A549 (cell line): ENCODE results near the gene EP400. TPM values are rescaled to one million over a fixed set of nuclear protein-coding genes. Genes with fewer than 3 reads are reported as not detected.
"Not testable (repeated sequence)": the region's sequence is repeated elsewhere in the genome, so short reads cannot be mapped to it uniquely, and the experiment has no call there.

Experiments used
- ATAC-seq, 2 experiments: fragments of 200-7000 bp in 1 of 2; fragments of >200 bp in 1 of 2; cut with Nextera tagmentation in 1 of 2; cut with Tn5 transposase in 1 of 2; 3 replicates each; pipeline versions ENCODE4 v1.8.0 to v1.9.1; 2018 to 2020; ENCODE audit warnings: mild to moderate bottlenecking in 1 of 2, moderate library complexity in 1 of 2
- CTCF ChIA-PET: fragments of 300-600 bp; sonication (Branson Sonifier 250); formaldehyde crosslinking; extraction: SDS; loops from one replicate; lab custom pipeline; 2021; ENCODE audit warnings: antibody characterized with exemption, inconsistent platforms; lab: Yijun Ruan, JAX
- POLR2A ChIA-PET: fragments of 350-600 bp; formaldehyde crosslinking; extraction: SDS; loops from one replicate; lab custom pipeline; 2021; ENCODE audit warnings: antibody characterized with exemption, inconsistent platforms; lab: Yijun Ruan, JAX
- DNase-seq, 2 experiments: peaks; one replicate each; pipeline versions ENCODE4 v3.0.0 to v3.0.0-alpha.2; 2011 to 2016; ENCODE audit warnings: low read depth in 1 of 2, low spot score in 1 of 2
- FAIRE-seq: peaks from 2 replicates; lab custom pipeline; 2011; peaks lifted over from hg19 to GRCh38; lab: Jason Lieb, UNC
- H3K27ac ChIP-seq, 2 experiments: fragments of >200 bp; sonication (Bioruptor Twin); formaldehyde crosslinking; 3 replicates each; pipeline ENCODE4 v1.5.1; 2016 to 2017
- H3K4me1 ChIP-seq: fragments of >200 bp; sonication (Bioruptor Twin); formaldehyde crosslinking; 3 replicates; pipeline ENCODE4 v1.6.1; 2016
- H3K4me2 ChIP-seq: fragments of >200 bp; sonication (Bioruptor Twin); formaldehyde crosslinking; 3 replicates; pipeline ENCODE4 v1.6.1; 2016
- H3K4me3 ChIP-seq: fragments of >200 bp; sonication (Bioruptor Twin); formaldehyde crosslinking; 3 replicates; pipeline ENCODE4 v1.5.1; 2016
- H3K9me3 ChIP-seq: fragments of >200 bp; sonication (Bioruptor Twin); formaldehyde crosslinking; 3 replicates; pipeline ENCODE4 v1.6.1; 2016
- EP300 ChIP-seq, 2 experiments: fragments of >200 bp; sonication (Bioruptor Twin); formaldehyde crosslinking; IDR thresholded peaks; 2 replicates in 1 of 2; 3 replicates in 1 of 2; pipeline ENCODE4 v1.6.1; 2016 to 2017
- ESRRA ChIP-seq: fragments of 150-350 bp; IDR thresholded peaks from 2 replicates; pipeline ENCODE4 v1.6.1; 2014; ENCODE audit warnings: mild to moderate bottlenecking, low read length, borderline replicate concordance
- FOSB ChIP-seq: fragments of 250-450 bp; sonication (Bioruptor Pico); IDR thresholded peaks from 2 replicates; pipeline ENCODE4 v1.5.0; 2020; ENCODE audit warnings: mild to moderate bottlenecking, moderate library complexity
- HMGXB4 ChIP-seq: fragments of 250-450 bp; sonication (Bioruptor Pico); IDR thresholded peaks from 2 replicates; pipeline ENCODE4 v1.5.0; 2021; ENCODE audit warnings: mild to moderate bottlenecking, moderate library complexity, borderline replicate concordance
- HOXB5 ChIP-seq: fragments of 250-450 bp; sonication (Bioruptor Pico); IDR thresholded peaks from 2 replicates; pipeline ENCODE4 v1.5.0; 2020; ENCODE audit warnings: mild to moderate bottlenecking, moderate library complexity
- MAFK ChIP-seq: fragments of 450-650 bp; IDR thresholded peaks from 2 replicates; pipeline ENCODE4 v1.6.1; 2014; ENCODE audit not compliant: partially characterized antibody
- MAZ ChIP-seq: fragments of 150-350 bp; IDR thresholded peaks from 2 replicates; pipeline ENCODE4 v1.6.1; 2014; ENCODE audit warnings: antibody characterized with exemption, low read depth, low read length, borderline replicate concordance
- POLR2AphosphoS2 ChIP-seq: conservative IDR thresholded peaks from 2 replicates; pipeline ENCODE4 v1.6.1; 2012; ENCODE audit warnings: low read length, improper control_type of control experiment, inconsistent platforms
- RARB ChIP-seq: fragments of 250-450 bp; sonication (Bioruptor Pico); IDR thresholded peaks from 2 replicates; pipeline ENCODE4 v1.8.0; 2021; ENCODE audit warnings: mild to moderate bottlenecking, moderate library complexity
- RCOR1 ChIP-seq: fragments of 150-350 bp; IDR thresholded peaks from 2 replicates; pipeline ENCODE4 v1.6.1; 2014; ENCODE audit warnings: antibody characterized with exemption, low read length, low read depth
- REST ChIP-seq: fragments of 200-600 bp; sonication (generic); IDR thresholded peaks from 2 replicates; pipeline ENCODE4 v1.6.1; 2016; ENCODE audit warnings: antibody characterized with exemption, mild to moderate bottlenecking, moderate library complexity
- ZC3H11A ChIP-seq: fragments of 450-650 bp; IDR thresholded peaks from 2 replicates; pipeline ENCODE4 v1.6.1; 2014; ENCODE audit warnings: antibody characterized with exemption, mild to moderate bottlenecking
- ZSCAN20 ChIP-seq: fragments of 250-450 bp; sonication (Bioruptor Pico); IDR thresholded peaks from 2 replicates; pipeline ENCODE4 v1.8.0; 2022; ENCODE audit warnings: mild to moderate bottlenecking, moderate library complexity
- whole genome bisulfite sequencing: methylation state at CpG from one replicate; pipeline ENCODE4 v1.1.6; 2017; ENCODE audit errors: missing lambda C conversion rate; 5-methylcytosine and 5-hydroxymethylcytosine counted together
- polyA plus RNA-seq, 4 experiments: library from polyadenylated mRNA; depleted of rRNA in 3 of 4; stranded (reverse); fragments of >200 nt; fragmentation: RNase III in 1 of 4; extraction: RNeasy Plus Mini Kit Qiagen cat#74134 plus additional on column Dnase treatment in 1 of 4; gene quantifications; 2 replicates in 3 of 4; 3 replicates in 1 of 4; pipeline ENCODE4 v1.2.3, GENCODE V29; 2011 to 2017

EP400 gene
- polyA plus RNA-seq, 2 of the 4 experiments (the other 2 are of a cell fraction) = 9.7 to 15.2 TPM

GRCh38 chr12:132044661-132045412, 95.1 kb downstream of the EP400 start:
- no peak for DNase-seq
- TF ChIP-seq EP300 (IDR thresholded peaks at IDR 0.05) (no peak), ZC3H11A (no peak), FOSB (no peak), REST (no peak), HOXB5 (CRISPR knock-in tag) (no peak), ZSCAN20 (no peak), RARB (CRISPR knock-in tag) (no peak), POLR2AphosphoS2 (no peak), HMGXB4 (CRISPR knock-in tag) (no peak)
- Histone ChIP-seq H3K27ac (no peak overlapping the region), H3K4me1 (no peaks in the 10 kb centered on the region), H3K9me3 (no peaks in the 10 kb centered on the region), H3K4me3 (no peak overlapping the region), H3K4me2 (no peak overlapping the region)
- ChIA-PET POLR2A (no interaction called here), CTCF (interaction anchor here (1.1 kb wide), 2 partner anchors 12 to 31 kb away, joined by 3 to 5 read pairs; no protein-coding TSS in a partner anchor)
- 95% methylated on average over 29 of the region's 29 CpGs for WGBS
- FAIRE-seq = no peak
- ATAC-seq = no peak

GRCh38 chr12:132045751-132046150, 96.0 kb downstream of the EP400 start:
- H3K4me3 ChIP-seq = no peak overlapping the region
- CTCF ChIA-PET = no interaction called here
- no peak overlapping the region for H3K27ac ChIP-seq
- DNase-seq (no peak), FAIRE-seq (no peak)
- H3K9me3 ChIP-seq = no peaks in the 10 kb centered on the region
- H3K4me2 ChIP-seq = no peak overlapping the region
- TF ChIP-seq ESRRA = no peak
- TF ChIP-seq, all 56 proteins: peak for 0
- no peaks in the 10 kb centered on the region for H3K4me1 ChIP-seq
- 95% methylated on average over 15 of the region's 16 CpGs for WGBS
- POLR2A ChIA-PET = no interaction called here
- no peak for ATAC-seq

- WGBS = 89% methylated on average over 11 of the region's 11 CpGs
- no peaks in the 10 kb centered on the region for H3K9me3 ChIP-seq
- no peak for TF ChIP-seq MAFK
- TF ChIP-seq MAZ = no peak
- TF ChIP-seq RCOR1 = no peak
- ChIA-PET POLR2A (no interaction called here), CTCF (interaction anchor here (0.7 kb wide), 1 partner anchor 337 kb away, joined by 3 read pairs; no protein-coding TSS in a partner anchor)
- no peak overlapping the region for H3K4me3 ChIP-seq
- FAIRE-seq = no peak
- no peak overlapping the region for H3K4me2 ChIP-seq
- no peak overlapping the region for H3K27ac ChIP-seq
- ATAC-seq = no peak
- DNase-seq = no peak
- H3K4me1 ChIP-seq = no peaks in the 10 kb centered on the region
These were observed 96.8 kb downstream of the EP400 start for GRCh38 chr12:132046561-132046960.

- CTCF ChIA-PET = interaction anchor here (0.6 kb wide), 1 partner anchor 216 kb away, joined by 3 read pairs; no protein-coding TSS in a partner anchor
- FAIRE-seq = not testable (repeated sequence)
These were observed 97.9 kb downstream of the EP400 start for GRCh38 chr12:132047630-132048029.

More at GRCh38 chr12:132047630-132048029, 97.9 kb downstream of the EP400 start:
- H3K4me3 ChIP-seq, POLR2A ChIA-PET, H3K9me3 ChIP-seq, ATAC-seq, H3K4me1 ChIP-seq, H3K4me2 ChIP-seq, DNase-seq, H3K27ac ChIP-seq: not testable (repeated sequence)
- WGBS = 94% methylated on average over 11 of the region's 11 CpGs
